Stimulated activated CD4-positive, alpha-beta T cell treated with anti-CD3 and anti-CD28 coated beads, Interleukin-1b, Interleukin-23, amount 100 ng/mL, for 1 hour (primary cell): ENCODE measurements around the gene PDE2A.
"Not testable (repeated sequence)": the region's sequence is repeated elsewhere in the genome, so short reads cannot be mapped to it uniquely, and the experiment has no call there.

Experiments
- DNase-seq, 2 donors: peaks; one replicate each; pipeline ENCODE4 v3.0.0-alpha.2; 2020; ENCODE audit warnings: low read depth in 2 of 2

Gene PDE2A

DNA sequence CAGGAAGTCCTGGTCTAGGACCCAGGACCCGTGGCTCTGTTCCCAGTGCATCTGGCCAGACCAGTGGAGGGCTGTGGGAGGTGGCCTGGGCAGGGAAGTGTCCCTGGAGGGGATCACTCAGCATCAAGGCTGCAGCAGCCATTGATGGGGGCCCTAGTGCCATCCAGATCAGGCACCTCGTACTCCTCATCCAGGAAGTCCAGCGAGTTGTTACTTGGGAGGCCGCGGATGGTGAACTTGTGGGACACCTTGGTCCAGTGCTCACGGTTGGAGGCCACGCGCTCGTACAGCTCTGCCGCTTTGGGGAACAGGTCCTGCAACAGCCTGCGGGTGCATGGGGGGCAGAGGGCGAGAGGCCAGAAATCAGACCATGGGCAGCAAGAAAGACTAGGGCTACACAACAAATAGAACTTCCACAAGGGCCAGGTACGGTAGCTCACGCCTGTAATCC lies 96.9 kb downstream of the PDE2A start:
- no peak for DNase-seq

DNA sequence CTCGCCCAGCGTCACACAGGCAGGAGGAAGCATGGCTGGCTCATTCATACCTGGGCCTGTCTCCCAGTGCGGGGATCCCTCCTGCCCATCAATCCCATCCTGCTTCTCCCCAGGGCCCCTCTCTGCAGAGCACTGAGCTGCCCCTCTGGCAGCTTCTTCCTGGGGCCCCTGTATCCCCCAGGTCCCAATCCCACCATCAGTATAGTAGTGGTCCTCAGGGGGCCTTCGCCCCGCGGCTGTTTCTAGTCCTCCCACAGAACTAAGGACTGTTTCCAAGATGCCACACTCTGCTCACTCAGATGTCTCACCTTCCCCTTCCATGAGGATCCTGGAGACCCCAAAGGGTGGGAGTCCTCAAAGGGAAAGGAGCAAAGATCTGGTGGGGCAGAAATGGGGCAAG lies 97.6 kb downstream of the PDE2A start:
- DNase-seq = no peak

DNA sequence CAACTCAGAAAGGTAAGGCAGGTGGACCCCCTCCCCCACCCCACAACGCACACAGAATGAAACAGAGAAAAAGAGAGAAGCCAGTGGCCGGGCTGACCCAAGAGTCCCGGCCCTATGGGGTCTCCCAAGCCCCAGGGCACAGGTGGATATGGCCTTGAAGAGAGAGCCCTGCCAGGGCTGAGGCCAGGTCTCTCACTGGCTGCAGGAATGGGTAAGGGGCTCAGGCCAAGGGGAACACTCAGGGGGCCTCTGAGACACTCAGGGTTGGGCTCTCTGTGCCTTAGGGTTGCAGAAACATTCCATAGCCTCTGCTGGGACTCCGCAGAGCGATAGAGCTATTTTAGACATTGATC lies 98.0 kb downstream of the PDE2A start:
- DNase-seq = no peak

DNA sequence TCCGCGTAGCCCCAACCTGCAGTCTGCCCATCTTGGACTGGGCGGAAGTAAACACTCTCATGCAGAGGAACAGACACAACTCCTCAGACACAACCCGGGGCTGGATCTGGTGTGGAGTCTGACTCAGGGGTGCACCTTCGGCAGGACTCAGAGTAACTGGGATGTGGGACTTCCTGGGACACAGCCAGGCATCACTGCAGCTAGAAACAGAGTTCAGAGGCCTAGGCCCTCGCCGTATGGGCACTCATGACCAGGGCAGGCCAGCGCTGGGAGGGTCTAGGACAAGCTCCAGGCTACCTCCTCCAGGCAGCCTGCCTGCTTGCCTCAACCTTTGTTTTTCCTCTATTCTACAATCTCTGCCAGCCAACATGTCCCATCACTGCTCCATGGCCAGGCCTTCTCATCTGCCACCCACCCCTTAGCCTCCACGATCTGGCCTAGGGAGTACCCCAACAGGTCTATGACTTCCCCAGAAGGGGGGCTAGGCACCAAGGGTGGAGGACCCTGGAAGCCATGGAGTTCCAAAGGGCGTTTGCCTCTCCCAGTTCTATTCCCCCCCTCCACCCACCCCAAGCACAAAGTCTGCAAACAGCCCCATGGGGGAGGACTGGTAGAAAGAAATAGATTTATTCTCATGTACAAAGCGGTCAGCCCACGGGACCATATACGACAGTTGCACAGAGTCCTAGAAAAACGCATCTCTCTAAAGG lies 98.5 kb downstream of the PDE2A start:
- no peak for DNase-seq

DNA sequence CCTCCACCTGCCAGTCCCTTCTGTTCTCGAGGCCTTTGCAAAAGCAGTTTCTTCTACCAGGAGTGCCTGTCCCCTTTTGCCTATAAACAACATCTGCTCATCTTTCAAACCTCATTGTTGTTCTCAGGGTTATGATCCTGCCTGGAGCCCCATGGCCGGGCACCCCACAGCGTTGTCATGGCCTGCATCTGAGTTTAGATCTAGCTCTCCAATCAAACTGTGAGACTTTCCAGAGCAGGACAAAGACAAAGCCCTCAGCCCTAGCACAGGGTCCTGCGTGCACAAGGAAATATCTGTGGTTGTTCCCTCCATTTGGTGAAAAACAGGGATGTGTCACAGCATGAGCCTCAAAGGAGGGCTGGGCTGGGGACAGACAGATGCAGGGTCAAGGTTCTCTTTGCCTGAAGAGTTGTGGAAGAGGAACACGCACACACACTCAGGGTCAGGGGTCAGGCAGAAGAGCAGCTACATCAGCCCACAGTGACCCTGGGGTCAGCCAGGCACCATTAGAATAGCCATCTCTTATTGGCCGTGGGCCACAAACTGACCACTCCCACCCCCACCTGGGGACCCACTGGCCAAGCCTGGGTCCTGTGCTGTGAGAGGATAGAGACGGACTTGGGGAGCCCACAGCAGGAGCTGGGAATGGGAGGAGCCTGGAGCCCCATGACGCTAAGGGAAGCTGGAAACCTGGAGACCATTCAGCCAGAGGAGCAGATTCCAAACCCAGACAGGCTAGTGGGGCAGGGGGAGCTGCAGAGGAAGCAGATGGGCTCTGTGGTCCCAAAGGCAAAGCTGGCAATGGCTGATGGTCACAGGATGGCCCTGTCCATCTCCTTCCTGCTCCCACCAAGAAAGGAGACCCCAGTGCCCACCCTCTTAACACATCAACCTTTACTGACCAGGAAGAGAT lies 99.4 kb downstream of the PDE2A start:
- no peak for DNase-seq

DNA sequence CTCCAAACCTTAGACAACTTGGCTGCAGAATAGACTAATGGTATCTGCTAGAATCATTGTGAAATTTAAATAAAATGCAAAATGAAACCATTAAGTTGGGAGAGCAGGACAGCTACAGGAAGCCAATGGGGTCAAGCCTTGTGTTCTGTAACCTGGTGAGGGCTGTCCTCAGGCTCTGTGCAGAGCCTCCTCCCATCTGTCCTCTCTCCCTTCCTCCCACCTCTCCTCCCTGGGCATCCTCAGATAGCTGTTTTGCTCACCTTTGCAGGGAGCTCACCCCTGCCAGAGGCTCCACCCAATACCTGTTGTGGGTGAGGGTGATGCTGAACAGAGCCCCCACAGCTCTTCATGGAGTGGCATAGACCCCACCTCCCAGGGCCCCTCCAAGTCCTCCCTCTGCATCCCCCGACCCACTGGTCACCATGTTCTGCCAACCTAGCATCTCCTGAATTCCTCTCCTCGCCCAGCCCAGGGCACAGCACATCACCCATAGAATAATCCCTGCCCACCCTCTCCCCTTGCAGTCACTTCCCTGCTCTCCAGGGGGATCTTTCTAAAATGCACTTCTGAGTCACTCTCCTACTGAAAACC lies 100.3 kb downstream of the PDE2A start:
- no peak for DNase-seq

DNA sequence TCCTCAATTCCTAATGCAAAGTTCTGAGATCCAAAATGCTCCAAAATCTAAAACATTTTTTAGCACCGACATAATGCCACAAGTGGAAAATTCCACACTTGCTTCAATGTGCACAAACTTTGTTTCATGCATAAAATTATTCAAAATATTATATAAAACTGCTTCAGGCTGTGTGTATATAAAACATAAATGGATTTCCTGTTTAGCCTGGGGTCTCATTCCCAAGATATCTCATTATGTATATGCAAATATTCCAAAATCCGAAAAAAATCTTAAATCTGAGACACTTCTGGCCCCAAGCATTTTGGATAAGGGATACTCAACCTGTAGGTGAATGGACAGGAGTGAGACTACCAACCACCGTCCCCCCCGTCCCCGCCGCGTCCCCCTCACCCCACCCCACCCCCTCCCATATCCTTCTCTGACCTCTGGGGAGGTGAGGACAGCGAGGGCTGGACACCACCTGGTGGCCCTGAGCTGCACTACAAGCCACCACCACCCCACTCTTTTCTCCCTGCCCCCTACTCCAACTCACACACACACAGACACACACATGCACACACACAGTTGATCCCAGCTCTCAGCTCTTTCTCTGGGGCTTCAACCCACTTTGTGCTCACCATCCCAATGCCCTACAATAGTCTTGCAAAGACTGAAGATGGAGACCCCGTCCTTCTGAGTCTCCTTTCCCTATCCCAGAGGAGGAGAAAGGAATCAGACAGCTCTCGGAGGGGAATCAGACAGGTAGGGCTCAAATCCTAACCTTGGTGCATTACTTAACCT lies 101.0 kb downstream of the PDE2A start:
- no peak for DNase-seq

DNA sequence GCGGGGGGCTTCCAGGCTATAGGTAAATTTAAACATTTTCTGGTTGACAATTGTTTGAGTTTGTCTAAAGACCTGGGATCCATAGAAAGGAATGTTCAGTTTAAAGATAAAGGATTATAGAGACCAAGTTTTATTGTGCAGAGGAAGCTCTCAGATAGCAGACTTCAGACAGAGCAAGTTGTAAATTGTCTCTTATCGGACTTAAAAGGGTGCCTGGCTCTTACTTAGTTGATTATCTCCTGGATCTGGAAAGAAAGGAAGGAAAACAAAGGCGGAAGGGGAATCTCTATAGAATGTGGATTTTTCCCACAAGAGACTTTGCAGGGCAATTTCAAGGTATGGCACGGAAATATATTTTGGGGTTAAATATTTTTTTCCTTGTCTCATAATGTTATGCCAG lies 101.7 kb downstream of the PDE2A start:
- not testable (repeated sequence) for DNase-seq

DNA sequence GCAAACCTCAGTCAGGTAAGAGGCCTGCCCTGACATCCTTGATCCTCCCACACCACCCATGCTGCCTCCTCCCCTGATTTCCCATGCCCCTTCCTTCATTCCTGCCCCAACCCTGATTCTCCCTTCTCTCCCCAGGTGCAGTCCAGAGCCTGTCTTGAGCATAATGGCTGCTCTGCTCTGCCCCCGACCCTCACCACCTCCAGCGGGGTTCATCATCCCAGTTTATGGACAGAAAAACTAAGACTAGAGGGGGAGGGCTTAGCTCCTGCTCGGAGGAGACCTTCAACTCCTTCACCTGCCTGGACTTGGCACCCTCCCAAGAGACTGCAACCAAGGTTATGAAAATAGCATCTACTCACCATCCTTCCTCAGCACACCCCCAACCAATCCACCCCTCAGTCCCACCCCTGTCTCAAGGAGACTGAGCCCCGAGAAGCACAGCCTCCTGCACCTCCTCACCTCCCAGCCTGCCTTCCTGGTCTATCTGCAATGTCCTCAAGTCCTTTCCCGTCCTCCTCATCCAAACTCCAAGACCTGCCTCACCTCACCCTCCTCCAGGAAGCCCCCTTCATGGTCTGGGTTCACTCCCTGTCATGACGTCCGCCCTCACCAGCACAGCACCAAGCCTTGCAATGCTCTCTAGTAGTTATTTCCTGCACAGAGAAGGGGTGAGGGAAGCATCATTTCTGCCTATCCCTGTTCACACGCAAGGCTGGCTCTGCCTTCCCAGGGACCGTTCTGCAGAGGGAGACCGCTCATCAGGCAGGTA lies 103.1 kb downstream of the PDE2A start:
- no peak for DNase-seq

DNA sequence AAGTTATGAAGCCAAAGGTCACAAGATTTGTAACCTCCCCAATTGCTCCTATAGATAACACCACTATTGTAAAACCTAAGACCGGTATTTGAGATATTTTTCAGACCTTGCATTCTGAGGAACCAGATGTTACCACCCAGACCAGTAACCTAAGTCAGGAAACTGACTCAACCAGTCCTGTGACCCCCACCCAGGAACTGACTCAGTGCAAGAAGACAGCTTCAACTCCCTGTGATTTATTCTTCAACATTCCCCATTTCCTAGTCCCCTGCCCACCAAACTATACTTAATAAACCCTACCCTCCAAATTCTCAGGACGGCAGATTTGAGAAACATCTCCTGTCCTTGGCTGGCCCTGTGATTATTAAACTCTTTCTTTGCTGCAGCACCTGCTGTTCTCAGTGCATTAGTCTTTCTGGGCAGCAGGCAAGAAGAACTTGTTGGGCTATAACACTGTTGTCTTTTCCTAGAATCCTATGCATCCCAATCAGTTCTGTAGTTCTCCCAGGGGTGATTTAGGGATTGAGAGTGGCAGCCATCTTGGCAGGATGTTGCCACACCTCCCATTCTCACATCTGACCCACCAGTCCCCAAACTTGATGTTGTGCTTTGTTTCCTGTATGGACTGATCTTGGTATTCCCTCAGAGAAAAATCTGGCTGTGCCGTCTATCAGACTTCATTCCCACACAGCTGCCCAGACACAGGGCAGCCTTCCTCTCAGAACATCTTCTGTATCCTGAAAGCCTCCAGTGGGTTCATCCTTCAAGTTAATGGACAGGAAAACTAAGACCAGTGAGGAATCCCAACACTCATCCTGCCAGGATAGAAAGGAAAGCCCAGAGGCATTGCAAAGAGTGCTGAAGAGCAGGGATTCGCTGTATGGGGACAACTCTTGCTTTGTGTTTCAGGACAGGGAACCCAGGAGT lies 104.0 kb downstream of the PDE2A start:
- DNase-seq = no peak

DNA sequence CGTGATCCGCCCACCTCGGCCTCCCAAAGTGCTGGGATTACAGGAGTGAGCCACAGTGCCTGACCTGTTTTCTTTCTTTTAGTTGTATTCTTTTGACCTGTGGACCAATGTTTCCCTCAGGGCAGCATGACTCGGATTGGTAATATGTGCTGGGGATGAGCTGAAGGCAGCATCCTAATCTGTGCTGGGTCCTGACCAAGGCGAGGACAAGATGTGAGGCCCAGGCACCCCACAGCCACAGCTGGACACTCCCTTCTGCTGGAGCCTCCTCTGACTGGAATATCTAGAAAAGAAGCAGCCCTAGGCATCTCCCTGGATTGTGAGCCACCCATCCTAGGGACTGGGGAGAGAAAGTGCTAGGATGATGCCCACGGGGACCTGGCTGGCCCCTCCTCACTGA lies 105.4 kb downstream of the PDE2A start:
- DNase-seq = no peak

DNA sequence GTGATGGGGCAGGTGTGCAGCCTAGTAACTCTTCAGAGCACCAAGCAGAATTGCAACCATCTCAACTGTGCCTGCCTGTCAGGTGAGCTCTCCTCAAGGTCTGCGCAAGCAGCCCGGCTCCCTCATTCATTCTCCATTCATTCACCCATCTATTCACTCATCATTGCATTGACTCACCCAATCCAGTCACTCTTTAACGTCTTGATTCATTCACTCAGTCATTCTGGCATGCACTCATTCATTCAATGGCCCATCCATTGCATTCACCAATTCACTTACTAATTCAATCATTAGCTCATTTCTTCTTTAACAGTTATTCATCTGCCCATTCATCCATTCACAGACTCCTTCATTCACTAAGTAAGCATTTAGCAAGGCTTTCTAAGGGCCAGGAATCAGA lies 111.8 kb downstream of the PDE2A start:
- DNase-seq = no peak

DNA sequence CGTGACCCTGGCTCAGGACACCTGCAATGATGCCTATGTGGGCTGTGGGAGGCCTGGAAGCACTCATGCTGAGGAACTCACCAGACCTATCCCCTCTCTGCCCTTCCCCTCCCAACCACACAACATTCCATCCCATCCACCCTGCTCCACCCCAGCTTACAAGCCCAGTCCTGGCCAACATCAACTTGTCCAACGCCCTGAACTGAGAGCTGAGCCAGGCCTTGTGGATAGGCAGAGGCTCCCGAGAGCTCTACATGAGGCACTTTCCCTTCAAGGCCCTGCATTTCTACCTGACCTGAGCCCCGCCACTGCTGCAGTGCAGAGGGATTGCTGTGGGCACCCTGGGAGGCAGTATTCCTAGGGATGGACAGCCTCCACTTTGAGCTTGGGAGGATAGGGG lies 112.4 kb downstream of the PDE2A start:
- no peak for DNase-seq

DNA sequence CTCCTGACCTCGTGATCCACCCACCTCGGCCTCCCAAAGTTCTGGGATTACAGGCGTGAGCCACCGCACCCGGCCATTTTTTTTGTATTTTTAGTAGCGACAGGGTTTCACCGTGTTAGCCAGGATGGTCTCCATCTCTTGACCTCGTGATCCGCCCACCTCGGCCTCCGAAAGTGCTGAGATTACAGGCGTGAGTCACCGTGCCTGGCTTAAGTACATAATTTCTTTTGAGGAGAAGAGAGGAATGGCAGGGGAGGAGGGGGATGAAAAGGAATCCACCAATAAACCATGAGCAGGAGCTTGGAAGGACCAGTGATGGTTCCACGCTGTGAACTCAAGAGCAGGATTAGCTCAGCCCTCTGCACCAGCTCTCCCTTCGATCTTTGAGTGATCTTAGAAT lies 113.4 kb downstream of the PDE2A start:
- not testable (repeated sequence) for DNase-seq

DNA sequence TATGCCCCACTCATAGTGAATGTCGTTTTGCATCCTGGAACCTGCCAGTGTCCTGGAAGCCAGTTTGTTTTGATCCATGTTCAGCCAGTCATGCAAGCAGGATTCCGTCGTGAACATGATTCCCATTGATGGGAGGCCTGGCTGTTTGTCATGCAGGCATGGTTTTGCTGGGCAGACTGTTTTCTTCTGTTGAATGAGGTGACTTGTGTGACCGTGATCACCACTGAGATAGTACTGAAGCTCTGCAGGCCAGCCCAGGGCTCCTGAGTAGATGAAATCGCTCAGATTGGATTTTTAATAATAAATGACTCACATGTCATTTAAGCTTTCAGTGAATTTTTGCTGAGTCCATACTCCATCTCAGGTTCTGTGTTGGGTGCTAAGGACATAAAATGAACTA lies 117.8 kb downstream of the PDE2A start:
- no peak for DNase-seq

DNA sequence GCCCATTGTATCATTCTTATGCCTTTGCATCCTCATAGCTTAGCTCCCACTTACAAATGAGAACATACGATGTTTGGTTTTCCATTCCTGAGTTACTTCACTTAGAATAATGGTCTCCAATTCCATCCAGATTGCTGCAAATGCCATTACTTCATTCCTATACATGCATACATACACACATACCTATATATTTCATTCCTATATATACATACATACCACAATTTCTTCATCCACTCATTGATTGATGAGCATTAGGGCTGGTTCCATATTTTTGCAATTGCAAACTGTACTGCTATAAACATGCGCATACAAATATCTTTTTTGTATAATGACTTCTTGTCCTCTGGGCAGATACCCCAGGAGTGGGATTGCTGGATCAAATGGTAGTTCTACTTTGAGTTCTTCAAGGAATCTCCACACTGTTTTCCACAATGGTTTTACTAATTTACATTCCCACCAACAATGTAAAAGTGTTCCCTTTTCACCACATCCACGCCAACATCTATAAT lies 119.2 kb downstream of the PDE2A start:
- DNase-seq = not testable (repeated sequence)

DNA sequence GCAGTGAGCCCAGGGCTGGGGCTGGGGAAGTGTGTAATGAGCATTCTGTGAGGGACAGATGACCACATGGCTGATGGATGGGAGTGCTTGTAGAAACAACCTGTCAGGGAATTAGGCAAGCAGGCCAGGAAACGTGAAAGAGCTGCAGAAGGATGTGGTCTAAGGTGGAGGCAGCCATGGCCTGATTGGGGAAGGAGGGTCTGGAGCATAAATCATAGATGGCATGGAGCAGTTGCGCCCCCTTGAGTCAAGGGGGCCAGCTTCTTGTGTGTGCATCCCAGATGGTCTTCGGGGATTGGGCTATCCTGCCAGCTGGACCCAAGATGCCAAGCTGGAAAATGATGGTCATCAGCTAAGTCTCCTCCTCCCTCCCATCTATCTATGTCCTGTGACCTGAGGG lies 120.5 kb downstream of the PDE2A start:
- DNase-seq = no peak

DNA sequence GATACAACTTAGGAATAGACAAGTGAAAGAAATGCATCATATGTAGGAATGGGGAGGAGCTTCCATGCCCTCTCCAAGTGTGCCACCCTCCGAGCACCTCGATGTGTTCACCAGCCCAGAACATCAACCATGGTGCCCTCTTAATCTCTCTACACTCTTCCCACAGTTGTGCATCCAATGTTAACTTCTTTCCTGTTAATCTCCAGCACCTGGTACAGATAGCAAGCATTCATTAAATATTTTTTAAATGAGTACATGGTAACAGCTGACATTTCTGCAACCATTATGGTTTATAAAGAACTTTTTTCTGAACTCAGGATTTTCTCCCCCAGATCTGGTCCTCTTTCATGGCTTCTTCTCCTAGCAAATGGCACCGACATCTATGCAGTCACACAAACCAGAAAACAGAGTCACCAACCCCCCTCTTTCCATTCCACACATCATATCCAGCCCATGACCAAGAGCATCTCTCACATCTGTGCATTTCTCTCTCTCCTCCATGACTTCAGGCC lies 121.8 kb downstream of the PDE2A start:
- DNase-seq = no peak

DNA sequence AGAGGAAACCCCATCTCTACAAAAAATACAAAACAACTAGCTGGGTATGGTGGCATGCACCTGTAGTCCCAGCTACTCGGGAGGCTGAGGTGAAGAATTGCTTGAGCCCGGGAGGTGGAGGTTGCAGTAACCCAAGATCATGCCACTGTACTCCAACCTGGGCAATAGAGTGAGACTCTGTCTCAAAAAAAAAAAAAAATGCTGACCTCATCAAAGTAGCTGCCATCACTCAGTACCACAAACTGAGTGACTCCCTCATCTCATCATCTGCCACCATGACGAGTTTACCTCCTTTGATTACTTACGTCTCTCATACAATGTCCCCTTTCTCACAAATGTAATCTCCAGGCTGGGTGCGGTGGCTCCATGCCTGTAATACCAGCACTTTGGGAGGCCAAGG lies 122.7 kb downstream of the PDE2A start:
- DNase-seq = no peak

DNA sequence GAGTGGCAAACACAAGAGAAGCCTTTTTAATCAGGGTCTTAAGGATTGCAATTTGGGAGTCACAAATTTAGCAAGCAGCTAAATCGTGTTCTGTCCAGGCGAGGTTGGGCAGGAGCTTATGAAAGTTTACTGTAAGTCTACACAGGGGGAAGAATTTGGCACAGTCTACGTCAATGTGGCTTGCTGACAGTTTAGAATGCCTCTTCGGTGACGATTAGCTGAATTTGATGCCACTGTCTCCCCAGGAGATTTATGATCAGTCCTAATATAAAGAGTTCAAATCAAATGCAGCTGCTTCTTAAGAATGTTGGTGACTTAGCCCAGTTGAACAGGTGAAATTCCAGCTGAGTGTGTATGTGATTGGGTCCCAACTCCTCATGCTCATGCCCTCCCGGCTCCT lies 125.8 kb downstream of the PDE2A start:
- DNase-seq = no peak
